HG03558 (cell line): ENCODE results near the gene PACRG.
"Not testable (repeated sequence)": the region's sequence is repeated elsewhere in the genome, so short reads cannot be mapped to it uniquely, and the experiment has no call there.

Experiments used
- ATAC-seq: cut with Tn5 transposase; IDR thresholded peaks from one replicate; pipeline ENCODE4 v1.9.1; 2021; ENCODE audit warnings: moderate number of reproducible peaks; ENCODE audit not compliant: unreplicated experiment; ENCODE audit errors: extremely low read depth

PACRG gene

DNA sequence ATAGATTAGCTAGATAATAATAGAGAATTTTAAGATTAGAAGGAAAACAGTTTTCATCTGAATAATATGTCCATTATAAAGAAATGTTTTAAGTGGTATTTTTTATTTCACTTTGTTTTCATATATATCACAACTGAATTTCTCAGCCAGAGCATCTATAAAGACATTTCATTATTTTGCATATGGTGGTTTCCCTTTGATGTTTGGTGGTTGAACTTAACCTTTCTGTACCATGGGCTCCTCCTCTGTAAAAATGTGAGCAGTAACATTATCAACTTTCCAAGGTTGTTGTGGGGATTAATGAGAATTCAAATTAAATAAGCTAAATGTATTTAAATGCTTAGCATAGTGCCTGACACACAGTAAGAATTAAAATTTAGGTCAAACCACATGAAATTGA lies 567.0 kb downstream of the PACRG start:
- ATAC-seq, result no peak

DNA sequence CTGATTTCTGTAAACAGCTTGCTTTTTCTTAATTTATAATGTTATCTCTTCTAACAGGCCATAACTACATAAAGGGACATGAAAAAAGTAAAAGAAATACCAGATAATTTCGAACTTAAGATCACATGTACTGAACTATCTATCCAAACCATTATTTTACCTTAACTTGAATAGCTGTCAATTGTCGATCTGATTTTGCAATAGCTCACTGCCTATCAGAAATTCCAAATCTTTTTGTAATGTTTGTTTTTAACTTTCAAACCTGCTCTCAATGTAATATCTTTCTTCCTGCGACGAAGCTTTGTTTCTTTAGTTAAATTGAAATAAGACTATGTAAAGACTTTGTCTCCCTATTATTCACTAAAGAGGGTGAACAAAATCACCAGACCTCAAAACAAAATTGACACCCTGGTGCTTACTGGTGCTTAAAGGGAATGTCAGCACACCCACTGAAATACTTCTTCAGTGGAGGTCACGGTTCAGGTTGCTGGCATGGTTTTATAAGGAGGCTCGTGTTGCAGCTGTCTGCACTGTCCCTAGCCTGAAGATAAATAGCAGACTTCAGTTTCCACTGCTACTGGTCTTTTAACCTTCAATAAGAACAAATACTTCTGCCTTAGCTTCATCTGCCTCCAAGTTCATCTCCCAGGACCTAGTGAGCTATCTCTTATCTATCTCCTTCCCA lies 569.2 kb downstream of the PACRG start:
- ATAC-seq, result no peak

DNA sequence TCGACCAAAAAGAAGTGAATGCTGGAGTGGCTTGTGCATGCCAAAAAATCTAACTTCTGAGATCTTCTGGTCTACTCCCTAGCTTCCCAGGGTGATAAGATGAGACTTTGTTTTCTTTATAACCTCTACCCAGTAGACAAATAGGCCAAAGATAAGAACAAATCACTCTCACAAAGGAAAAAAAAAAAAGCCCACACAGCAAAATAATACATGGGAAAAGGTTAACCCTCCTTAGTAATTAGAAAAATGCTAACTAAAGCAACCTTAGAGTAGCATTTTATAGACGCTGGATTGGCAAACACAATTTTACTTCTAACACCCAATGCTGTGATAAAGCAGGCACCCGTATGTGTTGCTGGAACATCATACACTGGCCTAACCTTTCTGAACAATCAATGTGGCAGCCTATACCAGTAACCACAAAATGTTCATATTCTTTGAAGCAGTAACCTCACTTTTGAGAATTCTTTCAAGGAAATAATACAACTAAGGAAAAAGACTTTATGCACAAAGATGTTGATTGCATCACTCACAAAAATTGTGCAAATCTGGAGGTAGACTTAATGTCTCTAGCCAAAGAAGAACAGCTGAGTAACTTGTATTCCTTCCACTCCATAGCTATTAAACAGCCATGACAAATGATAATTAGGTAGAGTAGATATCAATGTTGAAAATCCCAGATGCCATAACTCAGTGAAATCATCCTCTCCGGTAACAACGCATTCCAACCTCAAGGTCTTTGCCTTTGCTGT lies 570.5 kb downstream of the PACRG start:
- ATAC-seq, result no peak

DNA sequence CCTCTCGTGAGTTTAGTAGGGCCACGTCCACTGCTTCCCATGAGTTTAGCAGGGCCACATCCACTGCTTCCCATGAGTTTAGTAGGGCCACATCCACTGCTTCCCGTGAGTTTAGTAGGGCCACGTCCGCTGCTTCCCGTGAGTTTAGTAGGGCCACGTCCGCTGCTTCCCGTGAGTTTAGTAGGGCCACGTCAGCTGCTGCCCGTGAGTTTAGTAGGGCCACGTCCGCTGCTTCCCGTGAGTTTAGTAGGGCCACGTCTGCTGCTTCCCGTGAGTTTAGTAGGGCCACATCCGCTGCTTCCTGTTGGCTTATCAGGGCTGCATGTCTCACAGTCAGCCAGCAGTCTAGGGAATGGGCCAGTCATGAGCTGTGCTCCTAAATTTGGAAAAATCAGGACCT lies 573.1 kb downstream of the PACRG start:
- no peak for ATAC-seq

DNA sequence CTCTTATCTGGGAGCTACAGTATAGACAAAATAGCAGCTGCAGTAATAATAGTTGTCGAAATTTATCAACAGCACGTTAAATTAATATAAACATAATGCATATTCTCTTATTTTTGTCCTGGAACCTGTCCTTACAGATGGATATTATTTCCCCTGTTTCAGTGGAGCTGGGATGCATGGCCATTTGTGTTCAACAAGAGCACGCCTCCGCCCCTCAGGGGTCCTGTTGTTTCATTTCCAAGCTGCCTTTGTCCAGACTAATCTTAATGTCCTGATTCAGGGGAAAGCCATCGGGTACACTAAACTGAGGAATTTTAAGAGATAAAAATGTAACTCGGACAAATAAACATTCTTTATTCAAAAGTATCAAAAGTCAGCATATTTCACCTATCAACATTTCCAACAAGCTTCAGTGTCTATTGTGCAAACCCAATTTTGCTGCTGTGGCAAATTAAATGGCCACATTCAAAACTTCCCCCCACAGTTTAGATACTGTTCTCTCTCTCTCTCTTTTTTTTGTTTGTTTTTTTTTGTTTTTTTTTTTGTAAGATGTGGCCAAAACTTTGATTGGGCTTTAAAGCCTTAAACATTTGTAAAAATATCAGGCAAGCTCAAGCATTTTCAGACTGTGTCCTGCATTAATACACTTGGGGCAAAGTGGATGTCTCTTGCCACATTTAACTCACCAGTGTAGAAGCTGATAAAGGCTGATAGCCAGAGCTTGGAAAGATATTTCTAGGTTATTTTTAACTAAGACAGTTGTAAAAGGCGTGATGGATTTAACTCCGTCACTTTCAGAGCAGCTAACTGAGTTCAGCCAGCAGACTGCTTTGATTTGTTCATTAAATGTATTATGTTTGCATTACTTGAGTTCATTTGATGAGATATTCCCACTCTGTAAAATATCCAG lies 574.2 kb downstream of the PACRG start:
- ATAC-seq, result no peak

DNA sequence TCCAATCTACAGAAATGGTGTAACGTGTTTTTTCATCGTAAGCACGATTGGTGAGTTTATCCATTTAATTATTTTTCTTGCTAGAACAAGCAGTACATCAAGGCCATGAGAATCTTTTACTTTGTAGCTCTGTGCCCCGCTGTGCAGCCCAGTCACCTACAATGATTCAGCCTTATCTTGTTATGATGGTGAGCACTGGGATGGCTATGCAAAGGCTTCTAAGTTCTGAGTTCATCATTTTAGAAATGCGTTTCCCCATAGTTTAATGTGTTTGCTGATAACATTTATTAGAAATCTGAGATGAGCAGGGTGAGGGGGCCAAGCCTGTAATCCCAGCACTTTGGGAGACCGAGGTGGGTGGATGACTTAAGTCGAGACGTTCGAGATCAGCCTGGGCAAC lies 575.0 kb downstream of the PACRG start:
- ATAC-seq, result no peak

DNA sequence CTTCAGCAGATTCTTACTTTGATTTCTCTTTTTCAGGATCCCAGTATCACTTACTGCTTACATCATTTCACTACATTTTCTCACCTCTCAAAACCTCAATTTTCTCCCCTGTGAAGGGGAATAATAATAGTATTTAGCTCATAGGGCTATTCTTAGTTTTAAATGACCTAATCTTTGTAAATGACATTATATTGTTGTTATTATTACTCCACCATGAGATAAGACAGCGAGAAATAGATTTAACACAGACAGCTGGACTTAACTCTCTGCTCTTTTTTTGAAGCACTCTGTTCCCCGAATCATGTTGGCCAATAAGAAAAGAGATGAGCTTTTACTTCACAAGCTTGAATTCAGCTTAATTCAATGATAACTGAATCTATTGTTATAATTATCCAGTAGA lies 578.2 kb downstream of the PACRG start:
- ATAC-seq, result no peak

DNA sequence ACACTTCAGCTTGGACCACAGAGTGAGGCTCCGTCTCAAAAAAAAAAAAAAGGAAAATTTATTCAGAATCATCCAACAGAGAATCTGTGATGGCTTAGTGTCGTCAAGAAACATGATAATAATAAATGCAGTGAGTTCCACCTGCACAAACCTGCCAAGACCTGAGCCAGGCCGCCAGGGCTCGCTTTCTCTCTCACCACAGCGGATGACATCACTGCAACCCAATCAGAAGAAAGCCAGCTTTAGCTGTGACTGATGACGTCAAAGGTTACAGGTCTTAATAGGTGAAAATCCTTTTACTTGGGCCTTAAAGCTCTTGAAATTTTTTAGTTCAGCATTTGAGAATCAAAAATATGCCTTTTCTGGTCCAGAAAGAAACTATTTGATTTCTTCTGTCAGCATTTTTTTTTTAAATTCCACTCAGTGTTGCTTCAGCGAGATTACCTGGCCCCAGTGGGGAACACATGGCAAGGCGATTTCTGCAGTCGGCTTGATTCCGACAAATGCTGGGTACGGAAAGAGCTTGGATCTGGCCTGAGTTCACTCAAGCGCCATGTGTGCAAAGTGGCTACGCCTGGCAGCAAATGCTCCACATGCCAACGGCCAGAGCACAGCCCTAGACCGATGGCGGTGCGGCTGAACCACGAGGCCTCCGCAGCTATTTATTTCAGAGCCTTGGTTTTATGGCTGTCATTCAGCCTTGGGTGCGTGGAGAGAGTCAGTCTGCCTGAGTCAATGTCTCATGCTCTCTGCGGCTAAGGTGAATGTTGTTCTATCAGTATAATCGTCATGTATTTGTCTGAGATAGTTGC lies 581.1 kb downstream of the PACRG start:
- no peak for ATAC-seq

DNA sequence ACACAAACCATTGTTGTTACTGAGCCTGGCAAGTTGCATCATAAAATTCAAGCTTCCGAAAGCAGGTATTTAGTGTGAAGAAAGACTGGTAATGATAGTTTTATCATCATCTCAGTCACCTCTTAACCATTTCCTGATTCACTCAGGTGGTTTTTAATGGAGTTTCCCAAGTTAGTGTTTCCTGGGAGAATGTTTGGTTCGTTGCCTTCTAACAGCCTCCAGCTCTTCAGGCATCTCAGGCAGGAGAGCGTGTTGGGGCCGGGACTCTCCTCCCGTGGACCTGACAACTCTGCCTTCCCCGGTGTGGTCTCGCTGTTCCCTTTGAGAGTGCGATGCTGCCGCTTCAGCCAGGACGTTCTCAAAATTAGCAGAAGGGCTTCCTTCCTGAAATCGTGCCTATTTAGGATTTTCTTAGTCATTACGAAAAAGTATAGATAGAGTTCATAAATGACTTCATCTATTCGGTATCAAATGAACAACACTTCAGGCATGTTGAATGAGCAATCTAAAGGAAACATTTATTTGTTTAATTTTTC lies 581.8 kb downstream of the PACRG start:
- no peak for ATAC-seq

DNA sequence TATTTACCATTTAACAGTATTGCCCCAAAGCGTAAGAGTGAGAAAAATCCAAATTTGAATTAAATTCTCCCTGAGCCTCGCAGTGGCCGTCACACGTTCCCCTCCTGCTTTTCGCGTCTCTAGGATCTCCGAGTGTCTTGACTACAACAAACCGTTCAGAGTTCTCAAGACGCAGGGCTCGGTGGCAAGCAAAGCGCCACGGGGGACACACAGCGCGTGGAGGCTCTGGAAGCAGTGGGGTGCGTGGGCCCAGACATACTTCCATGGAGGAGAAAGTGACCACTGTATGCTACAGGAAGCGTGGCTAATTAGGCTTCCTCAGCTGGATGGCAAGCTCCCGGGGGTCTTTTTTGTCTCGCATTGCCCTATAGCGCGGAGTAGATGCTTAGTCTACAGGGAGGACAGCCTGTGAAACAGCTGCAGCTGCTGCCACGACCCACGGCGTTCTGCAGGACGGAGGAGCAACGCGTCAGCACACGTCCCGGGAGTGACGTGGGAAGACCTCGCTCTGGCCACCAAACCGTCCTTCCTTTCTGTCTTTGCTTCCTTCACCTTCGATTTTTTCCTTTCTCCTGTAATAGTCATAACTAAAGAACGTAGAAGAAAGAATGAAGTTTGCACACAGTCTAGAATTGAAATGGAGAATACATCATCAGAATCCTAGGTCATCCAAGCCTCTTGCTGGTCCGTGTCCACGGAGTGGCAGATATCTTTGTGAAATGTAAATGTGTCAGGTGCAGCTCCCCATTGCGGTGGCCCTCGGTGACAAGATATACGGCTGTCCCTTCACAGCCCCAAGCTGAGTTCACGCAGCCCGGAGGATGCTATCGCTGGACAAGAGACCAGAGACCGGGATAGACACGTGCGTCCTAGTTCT lies 582.6 kb downstream of the PACRG start:
- ATAC-seq, result no peak

DNA sequence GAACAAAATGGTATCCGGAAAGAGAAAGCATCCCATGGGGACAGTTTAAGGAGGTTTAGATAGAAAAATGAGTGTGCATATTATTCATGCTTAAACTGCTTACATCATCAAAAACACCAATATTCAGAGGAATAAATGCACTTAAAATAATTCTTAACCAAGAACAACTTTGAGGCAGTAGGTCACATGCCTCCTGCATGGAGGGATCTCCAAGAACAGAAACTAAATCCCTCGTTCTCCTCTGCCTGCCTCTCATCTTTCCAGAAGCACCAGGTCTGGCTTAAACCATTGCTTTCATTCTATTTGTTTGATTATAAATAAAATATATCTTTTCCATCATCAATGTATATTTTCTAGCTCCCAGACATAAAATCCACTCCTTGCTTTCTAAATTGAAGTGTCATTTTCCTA lies 583.2 kb downstream of the PACRG start:
- no peak for ATAC-seq

DNA sequence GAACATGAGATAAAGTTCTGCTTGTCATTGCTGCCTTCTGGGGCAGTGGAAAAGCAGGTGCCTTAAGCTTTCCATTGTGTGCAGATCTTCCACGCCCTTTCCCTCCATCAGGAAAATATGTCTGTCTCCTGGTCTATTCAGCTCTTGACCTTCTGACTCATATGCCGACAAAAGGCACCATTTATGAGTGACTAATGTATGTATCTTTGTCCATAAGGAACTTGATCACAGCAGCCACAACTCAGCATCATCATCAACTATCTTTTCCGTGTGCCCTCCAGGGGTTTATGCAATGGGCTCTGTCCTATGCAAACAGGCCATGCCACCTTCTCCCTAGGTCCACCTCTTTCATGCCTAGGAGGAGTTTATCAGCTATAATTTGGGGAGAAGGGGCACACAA lies 584.1 kb downstream of the PACRG start:
- ATAC-seq, result no peak

DNA sequence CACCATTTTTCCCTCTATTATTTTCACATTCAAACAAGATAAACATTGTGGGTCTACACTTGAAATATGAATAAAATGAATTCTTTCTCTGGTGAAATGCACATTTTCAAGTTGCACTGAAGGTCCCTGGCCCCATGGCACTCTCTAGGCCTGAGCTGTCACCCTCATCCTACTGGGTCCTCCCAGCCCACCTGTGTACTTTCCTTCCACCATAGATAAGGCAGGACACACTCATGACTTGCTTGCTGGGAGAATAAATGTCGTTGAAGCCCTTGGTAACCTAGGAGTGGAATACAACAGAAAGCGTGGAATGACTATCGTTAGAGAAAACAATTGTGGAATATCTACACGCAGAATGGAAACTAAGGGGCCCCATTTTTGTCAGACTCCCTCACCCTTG lies 585.8 kb downstream of the PACRG start:
- ATAC-seq, result no peak

DNA sequence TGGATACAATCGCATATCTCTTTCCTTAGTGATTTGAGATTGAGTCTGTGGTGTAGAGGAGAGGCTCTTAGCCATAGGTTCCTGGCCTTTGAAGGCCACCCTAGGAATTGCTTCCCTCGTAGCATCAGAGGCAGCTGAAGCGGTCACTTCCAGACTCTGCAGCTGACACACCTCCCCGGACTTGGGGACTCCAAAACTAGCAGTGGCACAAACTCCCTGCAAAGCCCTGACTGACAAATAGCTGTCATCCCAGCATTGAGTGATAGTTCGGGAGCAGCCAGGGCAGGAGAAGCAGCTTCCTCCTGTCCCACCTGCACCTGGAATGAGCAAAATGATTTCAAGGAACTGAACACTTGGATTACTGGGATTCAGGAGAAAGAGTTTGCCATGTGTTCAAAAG lies 586.2 kb downstream of the PACRG start:
- ATAC-seq, result no peak

DNA sequence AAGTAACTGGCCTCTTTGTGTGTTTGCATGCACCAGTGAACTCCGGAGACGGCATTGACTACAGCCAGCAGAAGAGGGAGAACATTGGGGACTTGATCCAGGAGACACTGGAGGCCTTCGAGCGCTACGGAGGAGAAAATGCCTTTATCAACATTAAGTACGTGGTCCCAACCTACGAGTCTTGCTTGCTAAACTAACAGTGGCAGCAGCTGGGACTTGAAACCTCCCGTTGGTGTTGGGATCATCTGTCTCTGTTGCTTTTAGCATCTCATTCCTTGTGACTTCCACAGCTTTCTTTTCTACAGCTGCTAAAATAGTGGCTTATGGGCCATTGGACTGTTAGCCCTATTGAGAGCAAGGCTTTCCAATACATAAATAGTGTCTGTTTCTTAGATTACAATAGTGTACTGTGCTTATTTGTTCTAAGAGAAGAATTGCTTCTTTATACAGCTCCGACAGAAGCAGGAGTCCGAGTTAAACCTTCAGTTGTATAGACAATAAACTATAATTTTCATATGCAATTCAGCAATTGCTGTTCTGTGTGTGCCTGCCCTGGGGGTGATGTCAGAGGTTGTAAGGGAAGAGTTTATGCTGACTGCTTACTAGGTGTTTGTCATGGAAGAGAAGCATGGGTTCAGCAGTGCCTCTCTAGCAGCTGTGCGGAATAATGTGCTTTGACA lies 587.2 kb downstream of the PACRG start:
- no peak for ATAC-seq

DNA sequence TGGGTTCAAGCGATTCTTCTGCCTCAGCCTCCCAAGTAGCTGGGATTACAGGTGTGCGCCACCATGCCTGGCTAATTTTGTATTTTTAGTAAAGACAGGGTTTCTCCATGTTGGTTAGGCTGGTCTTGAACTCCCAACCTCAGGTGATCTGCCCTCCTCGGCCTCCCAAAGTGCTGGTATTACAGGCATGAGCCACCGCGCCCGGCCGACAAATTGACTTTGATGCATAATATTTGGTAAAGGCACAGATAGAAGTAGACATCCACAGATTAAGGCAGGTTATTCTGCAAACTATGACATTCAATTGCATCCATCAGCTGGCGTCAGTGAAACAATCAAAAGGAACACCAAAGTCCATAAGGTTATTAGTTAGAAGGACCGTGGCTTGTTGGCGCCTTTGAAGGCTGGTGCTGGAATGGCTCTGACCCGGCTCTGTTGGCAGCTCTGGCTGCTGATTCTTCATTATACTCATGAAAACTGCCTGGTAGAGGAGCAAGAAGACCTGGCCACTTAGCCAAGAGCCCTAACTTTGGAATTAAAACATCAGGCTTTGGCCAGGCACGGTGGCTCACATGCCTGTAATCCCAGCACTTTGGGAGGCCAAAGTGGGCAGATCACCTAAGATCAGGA lies 589.2 kb downstream of the PACRG start:
- ATAC-seq, result not testable (repeated sequence)

DNA sequence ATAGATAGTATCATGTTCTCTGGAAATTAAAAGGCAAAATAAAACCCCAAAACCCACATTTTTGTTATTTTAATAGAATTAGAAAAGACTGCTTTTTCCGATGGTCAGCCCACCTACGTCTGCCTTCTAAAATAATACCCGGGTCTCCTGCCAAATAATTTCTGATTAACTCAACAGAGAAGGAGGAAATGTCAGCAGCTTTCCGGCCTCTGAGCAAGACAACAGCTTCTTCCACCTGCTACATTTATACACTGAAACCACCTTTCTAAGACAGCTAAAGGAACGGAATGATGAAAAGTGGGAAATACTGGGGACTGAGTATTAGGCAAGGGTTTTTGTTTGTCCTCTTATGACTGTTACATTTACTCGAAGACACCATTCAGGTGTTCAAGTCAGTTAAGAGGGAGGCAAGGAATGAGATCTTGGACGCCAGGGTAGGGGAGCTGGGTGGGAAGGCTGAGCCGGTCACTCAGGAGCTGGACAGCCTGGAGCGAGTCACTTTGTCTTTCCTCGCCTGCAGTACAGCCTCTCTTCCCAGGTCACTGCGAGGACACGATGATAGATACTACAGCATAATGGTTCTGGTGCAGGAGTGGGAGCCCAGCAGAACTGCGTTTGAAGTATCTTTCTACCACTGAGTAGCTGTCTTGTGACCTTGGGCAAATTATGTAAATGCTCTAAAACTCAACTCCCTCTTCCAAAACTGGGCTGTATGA lies 590.5 kb downstream of the PACRG start:
- no peak for ATAC-seq
